H1 (cell line): ENCODE data around the gene DLX5.

ENCODE experiments used
- CHD1 ChIP-seq: IDR thresholded peaks from 2 replicates; pipeline ENCODE4 v1.6.1; 2012; ENCODE audit warnings: low read depth, low read length, improper control_type of control experiment
- POU5F1 ChIP-seq: IDR thresholded peaks from 2 replicates; pipeline ENCODE4 v1.6.1; 2011; ENCODE audit warnings: low read depth, mild to moderate bottlenecking, low read length, moderate library complexity
- RFX5 ChIP-seq: IDR thresholded peaks from 2 replicates; pipeline ENCODE4 v1.6.1; 2011; ENCODE audit warnings: low read depth, low read length, improper control_type of control experiment, borderline replicate concordance
- SIX5 ChIP-seq: IDR thresholded peaks from 2 replicates; pipeline ENCODE4 v1.6.1; 2011; ENCODE audit warnings: mild to moderate bottlenecking, low read depth, low read length
- TAF1 ChIP-seq: IDR thresholded peaks from 2 replicates; pipeline ENCODE4 v1.6.1; 2011; ENCODE audit warnings: mild to moderate bottlenecking, low read depth, low read length
- TCF12 ChIP-seq: IDR thresholded peaks from 2 replicates; pipeline ENCODE4 v1.6.1; 2011; ENCODE audit warnings: low read depth, mild to moderate bottlenecking, low read length

DNA sequence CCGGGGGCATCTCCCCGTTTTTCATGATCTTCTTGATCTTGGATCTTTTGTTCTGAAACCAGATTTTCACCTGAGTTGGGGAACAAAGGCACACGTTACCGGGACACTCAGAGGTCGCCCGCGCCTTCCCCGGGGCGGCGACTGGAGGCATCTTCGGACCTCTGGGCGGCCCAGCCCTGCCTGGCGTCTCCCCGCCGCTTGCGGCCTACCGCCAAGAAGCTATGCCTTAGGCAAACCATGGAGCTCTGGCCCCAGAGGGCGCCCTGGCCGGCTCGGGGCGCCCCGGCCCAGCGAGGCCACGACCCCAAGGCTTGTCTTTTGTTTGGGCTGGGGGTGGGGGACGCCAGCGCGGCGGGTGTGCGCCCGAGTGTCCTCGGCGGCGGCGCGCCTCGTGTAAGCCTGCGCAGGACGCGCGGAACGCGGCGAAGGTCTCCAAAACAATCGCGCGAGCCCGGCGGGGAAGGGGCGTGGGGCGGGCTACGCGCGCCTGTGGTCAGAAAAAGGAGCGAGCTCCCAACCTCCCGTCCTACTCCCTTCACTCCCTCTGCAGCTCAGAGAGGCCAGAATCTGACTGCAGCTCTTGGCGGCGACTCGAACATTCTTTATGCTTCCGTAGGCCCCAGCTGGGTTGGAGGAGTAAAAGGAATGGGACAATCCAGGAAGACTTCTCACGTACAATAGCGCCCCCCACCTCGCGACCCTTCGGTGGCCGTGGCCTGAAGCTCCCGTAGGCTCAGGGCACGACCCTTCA, 3.5 kb downstream of the DLX5 start:
- TF ChIP-seq RFX5 (no peak), POU5F1 (no peak), TAF1 (no peak), CHD1 (no peak), TCF12 (no peak), SIX5 (no peak)
